RPMI8226 (cell line): ENCODE data around the gene DAB2IP.
A peak's percentile ranks its signal among the peaks of the same experiment; 100 is the strongest.

Source experiments
- DNase-seq: peaks from one replicate; pipeline ENCODE4 v3.0.0-alpha.2; 2015

The DAB2IP gene

DNA sequence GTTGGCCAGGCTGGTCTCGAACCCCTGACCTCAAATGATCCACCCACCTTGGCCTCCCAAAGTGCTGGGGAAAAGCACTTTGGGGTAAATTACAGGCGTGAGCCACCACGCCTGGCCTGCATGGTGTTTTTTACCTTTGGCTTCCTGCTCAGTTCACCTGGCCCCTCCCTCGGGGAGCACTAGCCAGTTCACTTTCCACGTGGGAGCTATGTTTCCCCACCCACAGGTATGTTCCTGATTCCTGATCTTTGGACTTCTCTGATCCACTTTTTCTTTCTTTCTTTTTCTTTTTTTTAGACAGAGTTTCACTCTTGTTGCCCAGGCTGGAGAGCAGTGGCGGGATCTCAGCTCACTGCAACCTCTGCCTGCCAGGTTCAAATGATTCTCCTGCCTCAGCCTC lies 15.8 kb downstream of the DAB2IP start:
- no peak for DNase-seq

DNA sequence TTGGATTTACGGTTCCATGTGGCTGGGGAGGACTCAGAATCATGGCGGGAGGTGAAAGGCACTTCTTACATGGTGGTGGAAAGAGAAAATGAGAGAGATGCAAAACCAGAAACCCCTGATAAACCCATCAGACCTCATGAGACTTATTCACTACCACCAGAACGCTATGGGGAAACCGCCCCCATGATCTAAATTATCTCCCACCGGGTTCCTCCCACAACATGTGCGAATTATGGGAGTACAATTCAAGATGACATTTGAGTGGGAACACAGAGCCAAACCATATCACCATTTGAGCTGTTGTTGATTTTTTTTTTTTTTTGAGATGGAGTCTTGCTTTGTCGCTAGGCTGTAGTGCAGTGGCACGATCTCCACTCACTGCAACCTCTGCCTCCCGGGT lies 16.5 kb downstream of the DAB2IP start:
- DNase-seq = no peak

DNA sequence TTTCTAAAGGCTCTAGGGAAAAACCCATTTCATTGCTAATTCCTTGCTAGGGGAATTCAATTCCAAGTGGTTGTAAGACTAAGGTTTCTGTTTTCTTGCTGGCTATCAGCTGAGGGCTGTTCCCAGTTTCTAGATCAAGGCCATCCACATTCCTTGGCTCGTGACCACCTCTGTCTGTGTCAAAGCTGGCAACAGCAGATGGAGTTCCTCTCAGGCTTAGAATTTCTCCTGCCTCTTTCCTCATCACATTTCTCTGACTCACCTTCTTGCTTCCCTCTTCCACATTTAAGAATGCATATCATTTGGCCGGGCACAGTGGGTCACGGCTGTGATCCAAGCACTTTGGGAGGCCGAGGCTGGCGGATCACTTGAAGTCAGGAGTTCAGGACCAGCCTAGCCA lies 19.0 kb downstream of the DAB2IP start:
- no peak for DNase-seq

DNA sequence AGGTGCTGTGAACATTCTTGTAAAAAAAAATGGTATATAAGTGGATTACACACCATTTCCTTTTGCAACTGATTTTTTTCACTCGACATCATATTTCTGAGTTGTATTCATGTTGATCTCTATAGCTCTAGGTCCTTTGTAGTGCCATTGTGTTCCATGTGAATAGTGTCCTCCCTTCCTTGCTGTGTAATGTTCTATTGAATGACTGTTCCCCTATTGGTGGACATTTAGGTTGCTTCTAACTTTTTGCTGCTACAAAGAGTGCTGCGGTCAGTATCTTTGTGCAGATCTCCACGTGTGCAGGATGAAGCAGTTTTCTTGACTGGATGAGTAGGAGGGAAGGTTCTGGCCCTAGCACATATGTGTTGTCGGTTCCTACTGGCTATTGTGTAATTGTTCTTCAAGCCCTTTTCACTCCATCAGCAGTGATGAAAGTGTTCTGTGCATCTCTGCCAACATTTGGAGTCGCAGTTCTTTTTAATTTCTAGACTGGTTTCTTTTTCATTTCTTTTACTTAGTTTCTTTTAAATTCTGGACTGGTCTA lies 20.2 kb downstream of the DAB2IP start:
- DNase-seq = no peak

DNA sequence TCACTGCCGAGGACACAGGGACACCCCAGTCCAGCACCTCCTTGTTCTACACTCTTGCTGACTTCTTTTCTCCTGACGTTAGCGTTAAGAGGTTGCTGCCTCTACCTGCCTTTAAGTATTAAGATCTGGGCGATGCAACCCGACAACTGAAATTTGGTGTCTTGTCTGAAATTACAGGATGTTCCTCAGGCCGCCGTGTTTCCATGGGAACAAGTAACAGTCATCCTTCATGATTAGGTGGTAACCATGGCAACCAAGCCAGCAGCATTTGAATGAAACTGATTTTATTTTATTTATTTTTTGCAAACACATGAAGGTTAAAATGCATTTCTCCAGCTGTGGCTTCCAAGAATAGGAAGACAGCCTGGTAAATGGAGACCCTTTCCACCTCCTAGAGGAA lies 20.8 kb downstream of the DAB2IP start:
- no peak for DNase-seq

DNA sequence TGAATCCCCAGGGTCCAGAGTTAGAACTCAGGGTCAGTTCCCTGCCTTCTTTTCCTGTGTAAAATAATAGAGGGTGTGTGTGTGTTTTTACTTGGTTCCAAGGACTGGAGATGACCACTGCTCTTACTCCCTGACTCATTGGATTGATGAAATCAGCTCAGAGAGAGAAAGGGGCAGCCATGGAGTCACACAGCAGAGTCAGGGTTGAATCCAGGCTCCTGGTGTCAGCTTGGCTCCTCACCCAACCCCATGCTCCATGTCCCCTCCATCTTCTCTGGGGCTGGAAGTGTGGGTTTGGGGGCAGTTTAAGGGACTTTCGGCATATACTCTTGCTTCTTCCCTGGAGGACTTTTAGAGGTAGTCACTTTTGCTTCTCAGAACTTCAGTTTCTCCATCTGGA lies 21.6 kb downstream of the DAB2IP start:
- no peak for DNase-seq

DNA sequence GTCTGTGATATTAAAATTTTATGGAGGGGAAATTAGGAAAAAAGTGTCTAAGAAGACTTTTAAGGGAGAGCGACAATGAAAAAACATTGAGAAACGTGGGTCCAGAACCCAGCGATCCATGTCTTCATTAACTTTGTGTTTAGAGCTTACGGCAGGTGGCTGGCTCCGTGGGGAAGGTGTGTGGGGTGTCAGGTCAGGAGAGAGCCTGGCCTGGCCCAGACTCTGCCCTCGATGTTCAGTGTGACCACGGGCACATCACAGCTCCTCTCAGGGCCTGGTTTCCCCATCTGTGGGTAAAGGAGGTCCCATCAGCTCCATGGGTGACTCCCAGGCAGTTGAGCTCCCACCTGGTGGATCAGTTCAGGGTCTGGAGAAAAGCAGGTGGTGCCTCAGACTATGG lies 22.1 kb downstream of the DAB2IP start:
- no peak for DNase-seq

DNA sequence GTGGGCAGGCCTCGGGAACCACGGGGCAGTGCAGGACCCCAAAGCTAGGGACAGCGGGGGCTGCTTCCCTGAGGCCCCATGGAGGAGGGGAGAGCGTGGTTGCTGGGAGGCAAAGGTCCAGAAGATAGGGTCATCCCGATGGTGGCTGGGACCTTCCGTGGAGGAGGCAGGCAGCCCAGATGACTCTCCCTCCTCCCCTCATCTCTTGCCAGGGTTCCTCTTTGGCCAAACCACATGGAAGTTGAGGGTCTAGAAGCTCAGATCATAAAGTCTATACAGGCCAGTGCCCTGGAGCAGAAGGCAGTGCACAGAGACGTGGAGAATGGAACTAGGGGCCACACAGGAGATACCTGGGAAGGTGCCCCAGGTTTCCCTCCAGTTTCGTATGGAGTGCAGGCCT lies 22.6 kb downstream of the DAB2IP start:
- no peak for DNase-seq

DNA sequence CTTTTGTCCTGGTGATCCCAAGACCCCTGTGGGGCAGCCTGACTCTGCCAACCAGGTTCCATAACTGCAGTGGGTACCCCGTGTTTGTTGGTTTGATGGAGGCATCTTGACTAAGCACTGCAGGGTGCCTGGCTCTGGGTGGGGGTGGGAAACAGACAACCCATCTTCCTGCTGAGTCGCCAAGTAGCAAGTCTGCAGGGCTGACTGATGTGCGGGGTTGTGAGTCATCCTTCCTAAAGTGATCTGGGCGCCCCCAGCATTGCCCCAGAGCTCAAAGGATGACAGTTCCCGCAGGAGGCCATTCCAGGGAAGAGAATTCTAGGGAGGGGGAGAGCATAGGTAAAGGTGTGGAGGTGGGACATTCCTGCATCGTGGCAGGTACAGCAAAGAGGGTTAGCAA lies 23.5 kb downstream of the DAB2IP start:
- DNase-seq = no peak

DNA sequence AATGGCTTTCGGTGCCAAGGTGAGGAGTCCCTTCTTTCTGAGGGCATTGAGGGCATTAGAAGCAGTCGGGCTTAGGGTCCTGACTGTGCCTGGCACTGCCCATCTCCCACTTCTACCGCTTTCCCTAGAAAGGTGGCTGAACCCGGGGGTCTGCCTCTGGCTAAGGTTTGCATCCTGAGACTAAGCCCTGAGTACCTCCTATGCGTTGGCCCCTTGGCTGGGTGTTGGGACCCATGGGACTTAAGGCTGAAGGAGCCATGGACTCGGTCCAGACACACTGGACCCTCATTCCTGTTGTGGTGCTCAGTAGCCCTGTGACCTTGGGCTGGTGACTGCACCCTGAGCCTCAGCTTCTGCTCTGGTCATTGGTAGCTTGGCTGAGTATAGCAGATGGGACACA lies 23.9 kb downstream of the DAB2IP start:
- no peak for DNase-seq

DNA sequence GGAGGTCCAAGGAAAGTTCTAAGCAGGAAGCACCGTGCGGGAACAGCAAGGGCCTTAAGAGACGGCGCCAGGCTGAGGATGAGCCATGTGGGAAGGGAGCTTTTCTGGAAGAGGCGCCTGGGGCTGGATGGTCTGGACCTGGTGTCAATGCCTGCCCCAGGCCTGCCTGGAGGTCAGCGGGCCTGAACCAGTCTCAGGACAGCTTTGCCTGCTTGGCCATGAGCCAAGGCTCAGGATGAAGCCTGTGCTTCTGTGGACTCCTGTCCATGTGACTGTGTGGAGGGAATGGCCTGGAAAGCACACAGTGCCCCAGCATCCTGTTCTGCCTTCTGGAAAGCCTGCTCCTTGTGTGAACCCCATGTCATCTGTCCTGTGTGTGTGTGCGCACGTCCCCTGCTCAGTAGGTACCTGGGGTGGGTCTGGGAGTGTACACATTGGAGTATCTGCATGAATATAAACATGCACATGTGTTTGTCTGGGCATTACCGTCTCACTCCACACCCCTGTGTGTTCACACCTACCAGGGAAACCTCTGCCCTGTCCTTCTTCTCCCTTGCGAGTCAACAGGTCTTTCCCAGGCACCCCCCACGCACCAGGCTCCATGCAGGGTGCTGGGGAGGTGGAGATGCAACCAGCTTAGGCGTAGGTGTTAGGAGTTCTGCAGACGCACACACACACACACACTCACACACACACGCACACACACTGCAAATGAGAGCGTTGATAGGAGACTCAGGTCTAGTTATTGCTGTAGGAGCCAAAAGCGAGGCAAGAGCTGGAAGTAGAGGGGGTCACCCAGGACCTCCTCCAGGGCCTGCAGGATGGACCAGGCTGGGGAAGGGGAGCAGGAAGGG lies 24.8 kb downstream of the DAB2IP start:
- DNase-seq = no peak

DNA sequence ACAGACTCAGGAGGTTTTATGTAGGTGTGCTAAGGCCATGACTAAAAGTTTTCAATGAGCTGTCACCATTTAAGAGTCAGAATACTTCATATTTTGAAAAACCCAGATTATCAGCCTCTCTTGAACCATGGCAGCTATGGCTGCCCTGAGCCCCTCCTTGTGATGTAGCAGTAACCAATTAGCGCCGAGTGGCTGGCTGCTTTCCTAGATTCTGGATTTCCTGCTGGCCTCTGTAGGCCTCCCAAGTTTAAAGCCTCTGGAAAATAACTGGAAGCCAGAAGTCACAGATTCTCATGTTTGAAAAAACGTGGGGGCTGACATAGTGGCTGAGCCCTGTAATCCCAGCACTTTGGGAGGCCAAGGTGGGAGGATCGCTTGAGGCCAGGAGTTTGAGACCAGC lies 25.5 kb downstream of the DAB2IP start:
- no peak for DNase-seq

DNA sequence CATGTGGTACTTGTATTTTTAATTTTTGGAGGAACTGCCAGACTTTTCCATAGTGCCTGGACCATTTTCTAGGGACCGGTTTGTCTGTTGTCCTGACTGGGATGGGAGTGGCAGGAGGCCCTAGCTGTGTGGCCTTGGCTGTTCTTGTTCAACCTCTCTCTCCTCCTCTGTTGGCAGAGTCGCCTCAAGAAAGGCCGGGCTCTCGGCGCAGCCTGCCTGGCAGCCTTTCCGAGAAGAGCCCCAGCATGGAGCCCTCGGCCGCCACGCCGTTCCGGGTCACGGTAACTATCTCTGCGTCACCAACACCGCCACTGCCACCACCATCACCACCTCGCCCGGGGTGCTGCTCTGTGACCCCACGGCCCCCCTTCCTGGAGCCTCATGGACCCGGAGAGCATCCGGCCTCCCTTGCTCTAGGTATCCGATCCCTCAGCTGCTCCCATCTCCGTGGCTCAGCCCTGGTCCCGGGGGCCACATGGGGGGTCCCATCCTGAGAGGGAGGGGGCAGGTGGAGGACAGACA lies 27.1 kb downstream of the DAB2IP start:
- DNase-seq = no peak

DNA sequence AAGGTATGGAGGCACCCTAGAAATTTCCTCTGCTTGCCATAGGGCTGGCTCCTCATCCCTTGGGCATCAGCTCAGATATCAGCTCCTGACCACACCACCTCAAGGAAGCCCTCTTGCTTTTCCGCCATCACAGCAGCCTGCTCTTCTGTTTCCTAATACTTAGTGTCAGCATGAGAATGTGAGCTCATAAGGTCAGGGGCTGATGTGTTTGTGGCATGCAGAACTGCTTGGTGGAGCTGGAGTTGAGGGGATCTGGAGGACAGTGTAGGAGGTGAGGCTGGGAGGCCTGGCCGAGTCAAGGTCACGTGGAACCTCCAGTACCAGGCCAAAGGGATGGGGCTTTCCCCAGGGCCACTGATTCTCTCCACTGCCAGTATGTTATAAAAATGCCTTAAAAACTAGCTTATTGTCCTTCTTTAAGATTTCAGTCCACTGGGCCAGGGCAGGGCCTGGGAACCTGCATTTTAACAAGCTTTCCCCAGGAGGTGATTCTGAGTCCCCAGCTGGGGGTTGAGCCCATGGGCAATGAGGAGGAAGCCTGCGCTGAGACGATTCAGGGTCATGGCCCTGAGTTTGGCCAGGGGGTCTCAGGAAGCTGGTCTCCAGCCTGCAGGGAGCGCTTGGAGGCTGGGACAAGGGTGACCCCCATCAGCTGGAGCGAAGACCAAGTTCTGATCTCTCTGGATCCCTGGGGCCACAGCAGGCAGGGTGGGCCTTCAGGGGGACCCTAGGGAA lies 28.6 kb downstream of the DAB2IP start:
- no peak for DNase-seq

DNA sequence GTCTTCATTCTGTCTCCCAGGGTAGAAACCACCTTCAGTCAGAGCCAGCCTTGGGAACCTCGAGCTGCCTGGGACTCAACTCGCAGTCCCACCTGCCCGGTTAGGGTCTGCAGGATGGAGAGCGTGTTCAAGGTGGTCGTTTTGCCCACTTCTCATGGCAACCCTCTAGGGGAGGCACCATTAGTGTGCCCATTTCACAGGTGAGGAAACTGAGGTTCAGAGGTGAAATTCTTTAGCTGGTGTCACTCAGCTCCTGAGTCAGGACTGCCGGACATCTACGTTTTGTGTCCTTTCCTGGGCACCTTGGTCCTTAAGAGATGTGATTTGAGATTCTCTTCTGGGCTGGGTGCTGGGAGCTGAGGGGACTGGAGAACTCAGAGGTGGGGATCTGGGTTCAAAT lies 30.0 kb downstream of the DAB2IP start:
- DNase-seq = no peak

DNA sequence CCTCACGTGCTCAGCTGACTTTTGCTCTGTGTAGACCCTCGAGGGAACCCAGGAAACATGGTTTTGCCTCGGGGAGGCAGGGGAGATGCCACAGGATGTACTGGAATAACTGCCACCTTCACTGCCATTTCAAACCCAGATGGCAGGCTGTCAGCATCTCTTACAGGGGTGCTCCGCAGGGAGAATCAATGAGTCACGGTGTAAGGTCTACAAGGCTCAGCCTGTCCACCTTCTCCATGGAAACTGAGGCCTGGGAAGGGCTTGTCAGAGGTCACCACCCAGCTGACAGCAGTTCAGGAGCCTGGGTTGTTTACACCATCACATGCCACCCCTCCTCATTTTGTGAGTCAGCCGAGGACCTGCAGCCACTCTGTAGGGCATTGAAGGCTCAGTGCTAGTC lies 30.8 kb downstream of the DAB2IP start:
- DNase-seq = no peak

DNA sequence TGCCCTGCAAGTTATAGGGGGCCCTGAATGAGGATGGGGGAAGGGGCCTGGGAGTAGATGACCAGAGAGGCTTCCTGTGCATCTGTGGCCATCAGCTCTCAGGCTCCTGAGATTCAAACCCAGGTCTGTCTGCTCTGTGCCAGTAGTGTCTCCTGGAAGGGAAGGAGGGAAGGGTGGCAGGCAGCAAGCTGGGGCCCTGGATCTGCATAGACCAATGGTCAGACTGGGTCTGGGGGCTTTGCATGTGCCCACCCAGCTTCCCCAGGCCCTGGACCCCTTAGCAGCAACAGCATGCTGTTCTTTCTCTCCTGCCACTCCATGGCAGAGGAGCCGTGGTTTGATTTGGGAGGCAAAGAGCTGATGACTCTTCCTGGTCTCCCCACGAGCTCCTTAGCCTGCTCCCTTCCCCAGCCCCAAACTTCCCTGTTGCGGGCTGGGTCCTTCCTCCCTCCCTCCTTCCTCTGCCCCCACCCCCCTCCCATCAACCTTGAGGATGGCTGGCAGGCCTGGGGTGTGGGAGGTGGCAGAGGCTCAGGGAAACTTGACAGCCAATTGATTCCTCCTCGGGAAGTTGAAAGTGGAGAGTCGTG lies 31.6 kb downstream of the DAB2IP start:
- no peak for DNase-seq

DNA sequence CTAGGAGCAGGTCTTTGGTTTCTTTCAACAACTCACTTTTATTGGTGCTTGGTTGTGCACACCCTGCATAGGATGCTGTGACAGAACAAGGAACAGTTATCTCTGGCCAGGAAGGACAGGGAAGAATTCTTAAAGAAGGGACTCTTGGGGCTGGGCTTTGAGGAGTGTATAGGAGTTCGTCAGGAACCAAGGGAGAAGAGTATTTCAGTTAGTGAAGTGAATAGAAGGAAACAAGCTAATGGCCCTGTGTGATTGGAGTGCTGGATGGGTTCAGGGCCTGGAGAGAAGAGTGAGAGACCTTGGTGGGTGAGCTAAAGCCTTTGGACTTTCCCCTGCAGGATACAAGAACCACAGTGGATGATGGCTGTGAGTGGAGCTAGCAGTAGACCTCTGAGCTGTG lies 32.2 kb downstream of the DAB2IP start:
- no peak for DNase-seq

DNA sequence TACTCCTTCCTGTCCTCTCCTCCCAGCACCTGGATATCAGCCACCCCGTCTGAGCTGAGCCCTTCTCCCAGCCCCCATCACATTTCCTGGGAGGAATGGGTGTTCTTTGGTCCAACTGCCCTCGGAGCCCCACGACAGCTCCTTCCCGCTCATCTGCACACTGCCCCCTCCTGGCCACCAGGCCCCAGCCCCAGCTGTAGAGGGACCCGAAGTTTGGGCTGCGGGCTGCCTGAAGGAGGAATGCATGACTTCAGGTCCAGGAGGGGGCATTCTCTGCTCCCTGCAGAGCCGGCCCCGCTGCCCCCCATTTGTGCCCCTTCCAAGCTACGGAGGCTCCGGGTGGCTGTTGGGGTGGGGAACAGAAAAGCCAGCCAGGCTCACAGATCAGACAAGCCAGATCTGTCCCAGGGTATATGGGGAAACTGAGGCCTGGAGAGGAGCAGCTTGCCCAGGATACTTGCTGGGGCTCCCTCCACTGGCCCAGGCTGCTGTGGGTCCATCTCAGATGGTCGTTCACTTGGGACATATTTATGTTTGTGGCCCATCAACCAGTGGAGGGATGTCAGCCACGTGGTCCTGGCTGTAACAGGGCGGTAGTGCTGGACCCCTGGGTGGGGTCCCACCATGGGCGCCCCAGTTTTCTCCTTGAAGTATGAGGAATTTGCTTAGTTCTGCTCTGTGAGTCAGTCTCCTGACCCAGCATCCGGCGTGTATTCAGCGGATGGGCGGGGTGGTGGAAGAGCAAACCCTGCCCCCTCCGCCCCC lies 33.1 kb downstream of the DAB2IP start:
- DNase-seq = peak; percentile 46

DNA sequence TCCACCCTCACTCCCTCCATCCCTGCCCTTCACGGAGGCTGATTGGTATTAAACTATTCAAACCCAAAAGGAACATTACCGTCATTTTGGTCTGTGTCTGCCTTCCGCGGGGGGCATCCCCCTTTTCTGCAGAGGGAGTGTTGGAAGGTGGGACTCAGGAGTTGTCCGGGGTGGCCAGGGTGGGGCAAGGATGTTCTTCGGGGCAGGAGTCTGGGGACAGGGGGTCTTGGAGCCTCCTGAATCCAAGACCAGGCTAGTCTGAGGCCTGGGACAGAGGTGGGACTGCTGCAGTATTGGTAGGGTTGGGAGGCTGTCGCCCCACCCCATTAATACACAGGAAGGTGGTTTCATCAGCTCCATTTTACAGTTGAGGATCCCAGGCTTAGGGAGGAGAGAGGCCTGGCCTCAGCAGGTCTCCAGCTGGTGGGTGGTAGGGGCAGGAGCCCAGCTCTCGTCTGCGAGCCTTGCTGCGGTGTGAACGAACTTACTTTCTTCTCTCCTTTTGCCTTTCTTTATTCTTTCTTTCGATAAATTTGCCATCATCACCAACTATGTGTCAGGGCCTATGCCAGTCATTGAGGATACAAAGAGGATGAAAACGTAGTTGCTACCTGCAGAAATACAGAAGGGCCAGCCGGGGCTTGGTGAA lies 33.8 kb downstream of the DAB2IP start:
- no peak for DNase-seq

DNA sequence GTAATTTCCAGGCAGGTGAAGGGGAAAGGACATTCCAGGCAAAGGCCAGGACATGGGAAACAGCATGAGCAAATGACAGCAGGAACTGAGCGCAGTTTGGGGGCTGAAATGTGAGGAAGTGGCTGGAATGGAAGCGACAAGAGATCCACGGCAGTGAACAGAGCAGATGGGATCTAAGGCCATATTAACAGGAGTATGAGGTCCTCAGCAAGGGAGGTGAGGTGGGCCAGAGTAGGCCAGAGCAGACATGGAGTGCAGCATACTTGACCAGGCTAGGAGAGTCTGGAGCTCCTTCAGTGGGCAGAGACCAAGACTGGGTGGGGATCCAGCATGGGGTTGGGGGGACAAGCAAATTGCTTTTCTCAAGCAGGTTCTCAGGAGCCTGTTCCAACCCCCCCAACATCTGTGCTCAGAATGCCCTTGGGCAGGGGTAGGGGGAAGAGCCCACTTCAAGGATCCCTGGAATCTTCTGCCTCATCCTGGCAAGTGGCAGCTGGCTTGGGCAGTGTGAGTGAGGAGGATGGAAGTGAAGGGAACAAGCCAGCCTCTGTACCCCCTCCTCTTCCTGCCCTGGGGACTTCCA lies 34.5 kb downstream of the DAB2IP start:
- no peak for DNase-seq
